ENCODE data around the gene HEXIM2. TPM values are rescaled to one million over a fixed set of nuclear protein-coding genes. Genes with fewer than 3 reads are reported as not detected.

Gene HEXIM2
- total RNA-seq, 1 experiment from 2014 or later, result 5.1 TPM

DNA sequence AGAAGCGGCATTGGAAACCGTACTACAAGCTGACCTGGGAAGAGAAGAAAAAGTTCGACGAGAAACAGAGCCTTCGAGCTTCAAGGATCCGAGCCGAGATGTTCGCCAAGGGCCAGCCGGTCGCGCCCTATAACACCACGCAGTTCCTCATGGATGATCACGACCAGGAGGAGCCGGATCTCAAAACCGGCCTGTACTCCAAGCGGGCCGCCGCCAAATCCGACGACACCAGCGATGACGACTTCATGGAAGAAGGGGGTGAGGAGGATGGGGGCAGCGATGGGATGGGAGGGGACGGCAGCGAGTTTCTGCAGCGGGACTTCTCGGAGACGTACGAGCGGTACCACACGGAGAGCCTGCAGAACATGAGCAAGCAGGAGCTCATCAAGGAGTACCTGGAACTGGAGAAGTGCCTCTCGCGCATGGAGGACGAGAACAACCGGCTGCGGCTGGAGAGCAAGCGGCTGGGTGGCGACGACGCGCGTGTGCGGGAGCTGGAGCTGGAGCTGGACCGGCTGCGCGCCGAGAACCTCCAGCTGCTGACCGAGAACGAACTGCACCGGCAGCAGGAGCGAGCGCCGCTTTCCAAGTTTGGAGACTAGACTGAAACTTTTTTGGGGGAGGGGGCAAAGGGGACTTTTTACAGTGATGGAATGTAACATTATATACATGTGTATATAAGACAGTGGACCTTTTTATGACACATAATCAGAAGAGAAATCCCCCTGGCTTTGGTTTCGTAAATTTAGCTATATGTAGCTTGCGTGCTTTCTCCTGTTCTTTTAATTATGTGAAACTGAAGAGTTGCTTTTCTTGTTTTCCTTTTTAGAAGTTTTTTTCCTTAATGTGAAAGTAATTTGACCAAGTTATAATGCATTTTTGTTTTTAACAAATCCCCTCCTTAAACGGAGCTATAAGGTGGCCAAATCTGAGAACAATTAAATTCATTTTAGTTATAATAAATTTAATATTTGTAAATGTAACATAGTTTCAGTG, 11.7 kb upstream of the HEXIM2 start:
- DNase-seq (ENCODE audit: unreplicated experiment), result peak; percentile 71

DNA sequence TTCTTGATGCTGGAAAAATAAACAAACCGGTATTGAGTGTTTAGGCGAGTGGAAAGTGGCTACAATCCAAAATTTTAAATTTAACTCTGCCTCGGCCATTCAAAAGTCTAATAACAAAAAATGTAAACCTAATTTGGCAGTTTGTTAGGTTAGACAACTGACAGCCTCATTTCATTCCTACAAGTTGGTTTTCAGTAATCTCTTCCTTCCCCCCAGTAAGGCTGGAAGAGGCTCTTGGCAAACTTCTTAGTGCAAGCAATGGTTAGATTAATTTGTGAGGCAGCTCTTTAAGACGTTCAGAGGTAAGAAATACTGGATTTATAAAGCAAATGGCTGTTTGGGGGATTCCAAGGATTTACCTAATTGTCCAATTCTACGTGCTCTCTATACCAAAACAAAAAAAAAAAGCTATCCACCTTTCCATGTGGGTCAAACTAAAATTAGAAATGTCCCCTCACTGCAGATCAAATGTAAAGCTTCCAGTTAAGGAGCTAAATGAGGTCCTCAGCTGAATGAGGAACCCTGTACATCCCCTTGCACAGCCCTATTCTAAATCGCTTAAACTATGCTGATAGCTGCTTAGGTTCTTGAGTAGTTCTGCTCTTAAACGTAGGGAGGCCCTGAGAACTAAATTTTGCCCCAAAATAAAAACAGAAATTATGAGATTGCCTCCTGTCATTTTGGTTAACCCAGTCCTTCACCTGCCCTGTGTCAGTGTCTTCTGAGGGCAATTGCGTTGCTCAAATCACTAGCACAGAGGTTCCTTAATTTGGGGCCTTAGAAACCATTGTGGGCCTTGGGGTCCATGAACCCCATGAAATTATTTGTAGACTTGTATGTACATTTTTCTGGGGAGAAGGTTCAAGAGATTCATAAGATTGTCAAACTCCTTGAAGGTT, 10.5 kb upstream of the HEXIM2 start:
- Mint-ChIP-seq H3K4me3 (ENCODE audit: unreplicated experiment) (peak overlapping the region; percentile 97), H3K4me1 (ENCODE audit: insufficient read depth, unreplicated experiment) (peaks cover 21% of the 10 kb centered on the region), H3K27me3 (ENCODE audit: insufficient read depth, unreplicated experiment) (no peaks in the 10 kb centered on the region), H3K27ac (ENCODE audit: low read depth, unreplicated experiment) (peak overlapping the region; percentile 51), H3K36me3 (ENCODE audit: insufficient read depth, unreplicated experiment) (peaks cover 56% of the 10 kb centered on the region), H3K9me3 (ENCODE audit: unreplicated experiment) (no peaks in the 10 kb centered on the region)
- TF ChIP-seq, protein P1, sequence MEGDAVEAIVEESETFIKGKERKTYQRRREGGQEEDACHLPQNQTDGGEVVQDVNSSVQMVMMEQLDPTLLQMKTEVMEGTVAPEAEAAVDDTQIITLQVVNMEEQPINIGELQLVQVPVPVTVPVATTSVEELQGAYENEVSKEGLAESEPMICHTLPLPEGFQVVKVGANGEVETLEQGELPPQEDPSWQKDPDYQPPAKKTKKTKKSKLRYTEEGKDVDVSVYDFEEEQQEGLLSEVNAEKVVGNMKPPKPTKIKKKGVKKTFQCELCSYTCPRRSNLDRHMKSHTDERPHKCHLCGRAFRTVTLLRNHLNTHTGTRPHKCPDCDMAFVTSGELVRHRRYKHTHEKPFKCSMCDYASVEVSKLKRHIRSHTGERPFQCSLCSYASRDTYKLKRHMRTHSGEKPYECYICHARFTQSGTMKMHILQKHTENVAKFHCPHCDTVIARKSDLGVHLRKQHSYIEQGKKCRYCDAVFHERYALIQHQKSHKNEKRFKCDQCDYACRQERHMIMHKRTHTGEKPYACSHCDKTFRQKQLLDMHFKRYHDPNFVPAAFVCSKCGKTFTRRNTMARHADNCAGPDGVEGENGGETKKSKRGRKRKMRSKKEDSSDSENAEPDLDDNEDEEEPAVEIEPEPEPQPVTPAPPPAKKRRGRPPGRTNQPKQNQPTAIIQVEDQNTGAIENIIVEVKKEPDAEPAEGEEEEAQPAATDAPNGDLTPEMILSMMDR (IDR thresholded peaks at IDR 0.05; ENCODE audit: unreplicated experiment), result no peak
- POLR2A ChIA-PET, result interaction anchor here (0.6 to 12.7 kb wide), 21 partner anchors 16 to 289 kb away, joined by 3 to 1083 read pairs (median 9); partner anchors contain the start of genes ACBD4, HEXIM2, MAP3K14 and NMT1
- BruUV-seq (replicated peaks), result no TSS peak
- CTCF ChIA-PET, result interaction anchor here (0.6 to 7.5 kb wide), 13 partner anchors 11 to 697 kb away, joined by 3 to 200 read pairs (median 8); partner anchors contain the start of genes ACBD4, HEXIM2 and PLCD3
- intact Hi-C loops (cut with micrococcal nuclease), result no loop called here
- DNase-seq (ENCODE audit: unreplicated experiment), result no peak

More for the DNA sequence above, 11.7 kb upstream of the HEXIM2 start:
- Mint-ChIP-seq H3K4me1 (ENCODE audit: insufficient read depth, unreplicated experiment) (peaks cover 23% of the 10 kb centered on the region), H3K9me3 (ENCODE audit: unreplicated experiment) (no peaks in the 10 kb centered on the region), H3K27me3 (ENCODE audit: insufficient read depth, unreplicated experiment) (no peaks in the 10 kb centered on the region), H3K27ac (ENCODE audit: low read depth, unreplicated experiment) (peak overlapping the region; percentile 100), H3K36me3 (ENCODE audit: insufficient read depth, unreplicated experiment) (peaks cover 50% of the 10 kb centered on the region), H3K4me3 (ENCODE audit: unreplicated experiment) (peak overlapping the region; percentile 97)
- ChIA-PET POLR2A (interaction anchor here (0.6 to 12.7 kb wide), 38 partner anchors 9 to 1135 kb away, joined by 3 to 1083 read pairs (median 6); partner anchors contain the start of genes ACBD4, DCAKD, EFTUD2 and FMNL1), CTCF (interaction anchor here (0.6 to 7.5 kb wide), 29 partner anchors 7 to 927 kb away, joined by 3 to 200 read pairs (median 4); partner anchors contain the start of genes ACBD4, HEXIM2 and PLCD3)
- BruUV-seq (replicated peaks), result no TSS peak
- intact Hi-C loops (cut with micrococcal nuclease), result loop anchor here (1.0 to 5.0 kb wide), 3 partner anchors 15 to 167 kb away; partner anchors contain the start of genes ACBD4 and MAP3K14
- TF ChIP-seq, protein P1 (IDR thresholded peaks at IDR 0.05; ENCODE audit: unreplicated experiment), result peak; percentile 10

DNA sequence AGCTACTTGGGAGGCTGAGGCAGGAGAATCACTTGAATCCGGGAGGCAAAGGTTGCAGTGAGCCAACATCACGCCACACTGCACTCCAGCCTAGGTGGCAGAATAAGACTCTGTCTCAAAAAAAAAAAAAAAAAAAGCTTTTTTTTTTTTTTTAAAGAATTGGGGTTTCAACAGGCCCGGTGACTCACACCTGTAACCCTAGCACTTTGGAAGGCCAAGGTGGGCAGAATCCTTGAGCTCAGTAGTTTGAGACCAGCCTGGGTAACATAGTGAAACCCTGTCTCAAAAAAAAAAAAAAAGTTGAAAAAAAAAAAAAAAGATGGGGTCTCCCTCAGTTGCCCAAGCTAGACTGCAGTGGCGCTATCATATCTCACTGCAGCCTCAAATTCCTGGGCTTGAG, 6.6 kb upstream of the HEXIM2 start:
- TF ChIP-seq, protein P1 (IDR thresholded peaks at IDR 0.05; ENCODE audit: unreplicated experiment), result no peak
- Mint-ChIP-seq H3K4me3 (ENCODE audit: unreplicated experiment) (no peak overlapping the region), H3K4me1 (ENCODE audit: insufficient read depth, unreplicated experiment) (peaks cover 15% of the 10 kb centered on the region), H3K27ac (ENCODE audit: low read depth, unreplicated experiment) (no peak overlapping the region), H3K27me3 (ENCODE audit: insufficient read depth, unreplicated experiment) (no peaks in the 10 kb centered on the region), H3K9me3 (ENCODE audit: unreplicated experiment) (no peaks in the 10 kb centered on the region), H3K36me3 (ENCODE audit: insufficient read depth, unreplicated experiment) (peaks cover 42% of the 10 kb centered on the region)
- DNase-seq (ENCODE audit: unreplicated experiment), result peak; percentile 61
- POLR2A ChIA-PET, result interaction anchor here (1.3 to 12.7 kb wide), 4 partner anchors 12 to 52 kb away, joined by 3 to 1083 read pairs (median 202); partner anchors contain the start of genes ACBD4 and HEXIM2
- no TSS peak for BruUV-seq (replicated peaks)
- CTCF ChIA-PET, result interaction anchor here (0.6 to 1.9 kb wide), 9 partner anchors 16 to 650 kb away, joined by 3 to 23 read pairs (median 4); partner anchors contain the start of gene ACBD4
- intact Hi-C loops (cut with micrococcal nuclease), result no loop called here

Measured in MCF 10A (cell line).